Measurements from ENCODE around the gene MRPL24. TPM values are rescaled to one million over a fixed set of nuclear protein-coding genes. Genes with fewer than 3 reads are reported as not detected.

The MRPL24 gene
- total and polyA plus RNA-seq, 10 of the 15 experiments (the other 5 are each of a cell fraction or from before 2014, with no cell fraction given), result 87.4 to 269 (median 134) TPM

GRCh38 chr1:156726549-156727226, 14.2 kb downstream of the MRPL24 start (continued):
- TF ChIP-seq, protein P1, sequence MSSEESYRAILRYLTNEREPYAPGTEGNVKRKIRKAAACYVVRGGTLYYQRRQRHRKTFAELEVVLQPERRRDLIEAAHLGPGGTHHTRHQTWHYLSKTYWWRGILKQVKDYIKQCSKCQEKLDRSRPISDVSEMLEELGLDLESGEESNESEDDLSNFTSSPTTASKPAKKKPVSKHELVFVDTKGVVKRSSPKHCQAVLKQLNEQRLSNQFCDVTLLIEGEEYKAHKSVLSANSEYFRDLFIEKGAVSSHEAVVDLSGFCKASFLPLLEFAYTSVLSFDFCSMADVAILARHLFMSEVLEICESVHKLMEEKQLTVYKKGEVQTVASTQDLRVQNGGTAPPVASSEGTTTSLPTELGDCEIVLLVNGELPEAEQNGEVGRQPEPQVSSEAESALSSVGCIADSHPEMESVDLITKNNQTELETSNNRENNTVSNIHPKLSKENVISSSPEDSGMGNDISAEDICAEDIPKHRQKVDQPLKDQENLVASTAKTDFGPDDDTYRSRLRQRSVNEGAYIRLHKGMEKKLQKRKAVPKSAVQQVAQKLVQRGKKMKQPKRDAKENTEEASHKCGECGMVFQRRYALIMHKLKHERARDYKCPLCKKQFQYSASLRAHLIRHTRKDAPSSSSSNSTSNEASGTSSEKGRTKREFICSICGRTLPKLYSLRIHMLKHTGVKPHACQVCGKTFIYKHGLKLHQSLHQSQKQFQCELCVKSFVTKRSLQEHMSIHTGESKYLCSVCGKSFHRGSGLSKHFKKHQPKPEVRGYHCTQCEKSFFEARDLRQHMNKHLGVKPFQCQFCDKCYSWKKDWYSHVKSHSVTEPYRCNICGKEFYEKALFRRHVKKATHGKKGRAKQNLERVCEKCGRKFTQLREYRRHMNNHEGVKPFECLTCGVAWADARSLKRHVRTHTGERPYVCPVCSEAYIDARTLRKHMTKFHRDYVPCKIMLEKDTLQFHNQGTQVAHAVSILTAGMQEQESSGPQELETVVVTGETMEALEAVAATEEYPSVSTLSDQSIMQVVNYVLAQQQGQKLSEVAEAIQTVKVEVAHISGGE (CRISPR knock-in tag; IDR thresholded peaks at IDR 0.05), result no peak
- TF ChIP-seq PML (IDR thresholded peaks at IDR 0.05; ENCODE audit: low read length) (no peak), JUNB (IDR thresholded peaks at IDR 0.05) (no peak), USF1 (IDR thresholded peaks at IDR 0.05; ENCODE audit: borderline replicate concordance, extremely low read length, insufficient read depth, low read depth, low read length) (no peak), ETV6 (conservative IDR thresholded peaks at IDR 0.05 in 1 of 2, IDR thresholded peaks at IDR 0.05 in 1 of 2; ENCODE audit: borderline replicate concordance in 1 of 2, low read depth in 1 of 2) (no peak), CTCF (IDR thresholded peaks at IDR 0.05 in 2 of 3, conservative IDR thresholded peaks at IDR 0.05 in 1 of 3; ENCODE audit: control insufficient read depth in 2 of 3, extremely low read depth in 1 of 3, insufficient read depth in 1 of 3, low read depth in 3 of 3, low read length in 3 of 3) (peak; percentile 71 to 75 (median 72)), LARP7 (IDR thresholded peaks at IDR 0.05) (0 out of 2 replicates have a peak, but pooled peaks have one; percentile 47), MEF2B (IDR thresholded peaks at IDR 0.05; ENCODE audit: partially characterized antibody, poor library complexity, severe bottlenecking) (no peak), POU2F2 (IDR thresholded peaks at IDR 0.05; ENCODE audit: borderline replicate concordance, low read depth, low read length) (no peak), CHD4 (IDR thresholded peaks at IDR 0.05) (no peak), NR2C2 (IDR thresholded peaks at IDR 0.05; ENCODE audit: borderline replicate concordance, control insufficient read depth, insufficient read length, low read depth) (no peak)
- TF ChIP-seq, protein P2, sequence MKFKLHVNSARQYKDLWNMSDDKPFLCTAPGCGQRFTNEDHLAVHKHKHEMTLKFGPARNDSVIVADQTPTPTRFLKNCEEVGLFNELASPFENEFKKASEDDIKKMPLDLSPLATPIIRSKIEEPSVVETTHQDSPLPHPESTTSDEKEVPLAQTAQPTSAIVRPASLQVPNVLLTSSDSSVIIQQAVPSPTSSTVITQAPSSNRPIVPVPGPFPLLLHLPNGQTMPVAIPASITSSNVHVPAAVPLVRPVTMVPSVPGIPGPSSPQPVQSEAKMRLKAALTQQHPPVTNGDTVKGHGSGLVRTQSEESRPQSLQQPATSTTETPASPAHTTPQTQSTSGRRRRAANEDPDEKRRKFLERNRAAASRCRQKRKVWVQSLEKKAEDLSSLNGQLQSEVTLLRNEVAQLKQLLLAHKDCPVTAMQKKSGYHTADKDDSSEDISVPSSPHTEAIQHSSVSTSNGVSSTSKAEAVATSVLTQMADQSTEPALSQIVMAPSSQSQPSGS (IDR thresholded peaks at IDR 0.05; ENCODE audit: low read length), result no peak
